T-cell (primary cell): ENCODE data around the gene SLC24A4. TPM values are rescaled to one million over a fixed set of nuclear protein-coding genes. Genes with fewer than 3 reads are reported as not detected.

ENCODE experiments used
- ATAC-seq, 4 experiments: fragments of 200-7000 bp in 3 of 4; fragments of 150-1000 bp in 1 of 4; cut with Tn5 transposase; replicated peaks in 1 of 4; 1 replicate in 3 of 4; 2 replicates in 1 of 4; pipeline ENCODE4 v1.10.0; 2021; ENCODE audit warnings: moderate library complexity in 3 of 4, mild to moderate bottlenecking in 2 of 4, moderate number of reproducible peaks in 1 of 4
- CTCF ChIA-PET, 2 donors: fragments of 300-600 bp; sonication (Branson Sonifier 250); formaldehyde crosslinking; loops; one replicate each; lab custom pipeline; 2022; ENCODE audit warnings: antibody characterized with exemption in 2 of 2; lab: Charles Lee
- POLR2A ChIA-PET, 2 donors: fragments of 300-600 bp; sonication (Branson Sonifier 250); formaldehyde crosslinking; loops; one replicate each; lab custom pipeline; 2022; ENCODE audit warnings: antibody characterized with exemption in 2 of 2; lab: Charles Lee
- DNase-seq, 35 experiments: peaks; one replicate each; pipeline versions ENCODE4 v3.0.0 to v3.0.0-alpha.2; 2013 to 2023
- H3K27ac ChIP-seq: one replicate; pipeline ENCODE4 v1.5.1; 2013; ENCODE audit warnings: low read length
- H3K27me3 ChIP-seq, 2 experiments: replicated peaks in 1 of 2; 1 replicate in 1 of 2; 2 replicates in 1 of 2; pipeline versions ENCODE4 v1.6.1 to v1.7.0; 2013; ENCODE audit warnings: low read length in 1 of 2, mixed read lengths in 1 of 2; ENCODE audit not compliant: control insufficient read depth in 2 of 2, insufficient read depth in 2 of 2; ENCODE audit errors: extremely low read depth in 1 of 2
- H3K36me3 ChIP-seq, 2 donors: 1 replicate in 1 of 2; 2 replicates in 1 of 2; pipeline versions ENCODE4 v1.6.1 to v1.7.0; 2013; ENCODE audit warnings: low read length in 1 of 2; ENCODE audit not compliant: control insufficient read depth in 2 of 2, insufficient read depth in 1 of 2; ENCODE audit errors: extremely low read depth in 1 of 2
- H3K4me1 ChIP-seq, 2 experiments: 1 replicate in 1 of 2; 2 replicates in 1 of 2; pipeline versions ENCODE4 v1.6.1 to v1.7.0; 2013; ENCODE audit warnings: low read length in 2 of 2, mixed read lengths in 1 of 2; ENCODE audit not compliant: insufficient read depth in 2 of 2, control insufficient read depth in 1 of 2; ENCODE audit errors: extremely low read depth in 1 of 2
- H3K4me3 ChIP-seq, 2 donors: 1 replicate in 1 of 2; 2 replicates in 1 of 2; pipeline versions ENCODE4 v1.5.1 to v1.7.0; 2013; ENCODE audit warnings: mild to moderate bottlenecking in 2 of 2, low read length in 1 of 2, moderate library complexity in 1 of 2; ENCODE audit not compliant: control insufficient read depth in 1 of 2; ENCODE audit errors: extremely low read depth in 1 of 2
- H3K9me3 ChIP-seq: 2 replicates; pipeline ENCODE4 v1.7.0; 2013
- H3K27ac Mint-ChIP-seq, 2 donors: one replicate each; pipeline ENCODE4 v1.8.0; 2020 to 2021; ENCODE audit warnings: mild to moderate bottlenecking in 2 of 2, mixed read lengths in 2 of 2
- H3K27me3 Mint-ChIP-seq, 2 donors: one replicate each; pipeline ENCODE4 v1.8.0; 2021 to 2022; ENCODE audit warnings: mixed read lengths in 2 of 2
- H3K36me3 Mint-ChIP-seq: one replicate; pipeline ENCODE4 v1.8.0; 2021; ENCODE audit warnings: mixed read lengths
- H3K4me1 Mint-ChIP-seq, 3 donors: one replicate each; pipeline ENCODE4 v1.8.0; 2020 to 2022; ENCODE audit warnings: mixed read lengths in 3 of 3, mild to moderate bottlenecking in 1 of 3
- H3K4me3 Mint-ChIP-seq, 3 donors: one replicate each; pipeline ENCODE4 v1.8.0; 2020 to 2022; ENCODE audit warnings: mild to moderate bottlenecking in 3 of 3, mixed read lengths in 3 of 3, moderate library complexity in 3 of 3
- H3K9me3 Mint-ChIP-seq, 3 donors: one replicate each; pipeline ENCODE4 v1.8.0; 2020 to 2022; ENCODE audit warnings: mixed read lengths in 3 of 3
- WGBS: methylation state at CpG from one replicate; pipeline ENCODE4 v1.1.5; 2013; ENCODE audit warnings: missing lambda C conversion rate; ENCODE audit not compliant: insufficient coverage; 5-methylcytosine and 5-hydroxymethylcytosine counted together
- total RNA-seq, 35 experiments: library from RNA in 6 of 35; stranded (reverse) in 6 of 35; fragments of 120-200 nt in 1 of 35; gene quantifications; one replicate each; pipeline versions ENCODE4 v1.2.1 to v1.2.4 and lab custom pipeline; 2013 to 2026

The SLC24A4 gene
- total RNA-seq, 5 donors from 2014 or later (not counting 1 experiment from before 2014, with no cell fraction given) = 0.14 to 0.15 TPM; not detected in 3

DNA sequence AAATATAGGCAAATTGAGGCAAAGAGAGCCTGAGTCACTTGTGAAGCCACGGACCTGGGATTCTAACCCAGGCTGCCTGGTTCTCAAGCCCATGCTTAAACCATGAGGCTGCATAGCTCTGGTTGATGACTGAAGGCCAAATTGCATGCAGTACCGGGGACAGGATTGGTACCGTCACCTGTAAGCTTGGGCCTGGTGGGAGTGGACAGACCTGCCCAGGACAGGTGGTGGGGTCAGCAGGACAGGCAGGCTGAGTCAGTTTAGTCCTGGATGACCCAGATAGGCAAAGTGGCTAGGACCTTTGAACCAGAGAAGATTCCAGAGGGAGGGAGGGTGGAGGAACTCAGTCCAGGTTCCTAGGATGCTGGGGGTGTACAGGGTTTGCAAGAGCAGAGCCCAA, 216.5 kb downstream of the SLC24A4 start:
- Mint-ChIP-seq H3K36me3 (no peaks in the 10 kb centered on the region), H3K9me3 (no peaks in the 10 kb centered on the region), H3K27me3 (no peaks in the 10 kb centered on the region), H3K4me1 (peaks cover 56 to 72% (median 70%) of the 10 kb centered on the region in 3 donors), H3K27ac (peak overlapping the region; percentile 39 to 79), H3K4me3 (peak overlapping the region in 2 of 3 donors; percentile 17 to 52)
- Histone ChIP-seq H3K36me3 (no peaks in the 10 kb centered on the region), H3K4me1 (peaks cover 37 to 56% of the 10 kb centered on the region in 2 experiments), H3K9me3 (no peaks in the 10 kb centered on the region), H3K4me3 (no peak overlapping the region), H3K27me3 (no peaks in the 10 kb centered on the region), H3K27ac (no peak overlapping the region)
- ChIA-PET POLR2A (no interaction called here), CTCF (no interaction called here)
- ATAC-seq (no peak), DNase-seq (no peak)
- WGBS = 95% methylated on average over 3 of the region's 3 CpGs

DNA sequence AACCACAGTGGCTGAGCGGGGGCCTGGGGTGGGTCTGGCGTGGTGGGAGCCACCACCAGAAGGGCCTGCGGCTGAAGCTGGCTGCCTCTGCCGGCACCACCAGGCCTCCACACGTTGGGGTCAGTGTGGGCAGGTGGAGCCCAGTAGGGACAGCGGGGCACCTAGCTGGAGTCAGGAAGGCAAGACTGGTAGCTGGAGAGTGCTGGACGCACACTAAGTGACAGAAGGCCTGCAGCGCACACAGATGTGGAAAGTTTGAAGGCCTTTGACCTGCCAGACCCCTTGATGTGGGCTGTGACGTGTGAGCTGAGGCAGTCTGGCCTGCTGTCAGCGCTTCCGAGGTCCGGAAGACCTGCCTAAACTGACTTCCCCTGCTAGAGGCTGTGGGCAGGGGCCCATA, 216.9 kb downstream of the SLC24A4 start:
- Histone ChIP-seq H3K27me3 (no peaks in the 10 kb centered on the region), H3K27ac (no peak overlapping the region), H3K9me3 (no peaks in the 10 kb centered on the region), H3K4me3 (peak overlapping the region in 1 of 2 donors; percentile 42), H3K36me3 (no peaks in the 10 kb centered on the region), H3K4me1 (peaks cover 37 to 52% of the 10 kb centered on the region in 2 experiments)
- ATAC-seq (no peak), DNase-seq (peak in 1 of 35 experiments; percentile 43)
- 64% methylated on average over 12 of the region's 12 CpGs for WGBS
- H3K27ac Mint-ChIP-seq = peak overlapping the region in 1 of 2 donors; percentile 79
- POLR2A ChIA-PET = no interaction called here
- no peaks in the 10 kb centered on the region for H3K9me3 Mint-ChIP-seq
- H3K36me3 Mint-ChIP-seq = no peaks in the 10 kb centered on the region
- H3K4me1 Mint-ChIP-seq = peaks cover 51 to 68% (median 68%) of the 10 kb centered on the region in 3 donors
- H3K4me3 Mint-ChIP-seq = peak overlapping the region in 1 of 3 donors; percentile 52
- CTCF ChIA-PET = no interaction called here
- no peaks in the 10 kb centered on the region for H3K27me3 Mint-ChIP-seq

DNA sequence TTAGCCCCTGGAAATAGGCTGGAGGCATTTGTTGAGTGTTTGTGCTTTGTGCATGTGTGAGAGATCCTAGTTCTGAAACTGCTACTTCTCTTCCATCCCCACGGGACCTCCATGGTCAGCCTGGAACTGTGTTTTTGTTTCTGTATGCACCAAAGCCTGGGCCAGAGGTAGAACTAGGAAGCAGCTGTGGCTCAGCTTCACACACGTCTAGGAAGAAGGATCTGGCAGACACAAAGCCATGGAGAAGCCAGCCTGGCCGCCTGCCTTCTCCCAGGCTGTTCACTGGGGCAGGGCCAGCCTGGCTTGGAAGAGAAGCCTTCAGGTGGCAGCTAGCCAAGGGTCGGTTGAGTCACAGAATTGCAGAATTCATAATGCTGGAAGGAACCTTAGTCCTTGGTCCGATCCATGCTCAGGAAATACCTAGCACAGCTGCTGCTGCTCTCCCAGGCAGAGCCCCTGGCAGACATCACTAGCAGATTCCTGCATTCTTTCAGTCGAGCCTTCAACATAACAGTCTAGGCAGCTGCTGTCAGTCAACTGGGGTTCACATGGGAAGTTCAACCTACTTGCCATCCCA, 217.6 kb downstream of the SLC24A4 start:
- Mint-ChIP-seq H3K27ac (peak overlapping the region; percentile 72 to 79), H3K4me1 (peaks cover 44 to 62% (median 61%) of the 10 kb centered on the region in 3 donors), H3K9me3 (no peaks in the 10 kb centered on the region), H3K36me3 (no peaks in the 10 kb centered on the region), H3K27me3 (no peaks in the 10 kb centered on the region), H3K4me3 (peak overlapping the region in 2 of 3 donors; percentile 31 to 52)
- H3K4me3 ChIP-seq = peak overlapping the region in 1 of 2 donors; percentile 42
- no peak for DNase-seq
- H3K9me3 ChIP-seq = no peaks in the 10 kb centered on the region
- ChIA-PET POLR2A (no interaction called here), CTCF (no interaction called here)
- H3K27me3 ChIP-seq = no peaks in the 10 kb centered on the region
- 57% methylated on average over 5 of the region's 6 CpGs for WGBS
- H3K36me3 ChIP-seq = no peaks in the 10 kb centered on the region
- peaks cover 36 to 46% of the 10 kb centered on the region in 2 experiments for H3K4me1 ChIP-seq
- no peak for ATAC-seq
- no peak overlapping the region for H3K27ac ChIP-seq

DNA sequence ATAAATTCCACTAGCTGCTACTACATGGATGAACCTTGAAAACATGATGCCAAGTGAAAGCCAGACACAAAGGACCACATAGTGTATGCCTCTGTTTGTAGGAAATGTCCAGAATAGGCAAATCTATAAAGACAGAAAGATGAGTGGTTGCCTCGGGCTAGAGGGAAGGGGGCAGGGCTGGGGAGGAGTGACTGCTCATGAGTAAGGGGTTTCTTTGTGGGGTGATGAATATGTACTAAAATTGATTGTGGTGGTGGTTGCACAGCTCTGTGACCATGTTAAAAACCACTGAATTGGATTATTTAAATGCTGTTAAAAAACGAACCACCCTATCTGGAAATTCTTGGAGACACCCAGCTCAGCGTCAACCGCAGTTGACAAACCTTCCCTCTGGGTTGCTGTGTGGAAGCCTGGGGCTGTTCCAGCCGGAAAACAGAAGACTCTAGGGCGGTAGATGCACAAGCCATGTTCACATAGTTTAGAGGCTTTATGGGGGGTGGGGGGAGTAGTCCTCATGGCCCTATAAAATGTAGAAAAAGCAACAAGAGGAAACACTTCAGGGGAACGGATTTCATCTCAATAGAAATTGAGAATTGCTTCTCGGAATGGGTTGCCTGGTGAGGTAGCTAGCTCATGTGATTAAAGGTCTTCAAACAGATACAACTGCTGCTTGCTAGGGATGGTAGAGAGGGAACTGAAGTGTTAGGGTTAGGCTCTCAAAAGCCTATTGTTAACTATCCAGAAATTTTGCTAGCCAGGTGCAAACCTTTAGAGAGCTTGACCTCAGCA, 220.0 kb downstream of the SLC24A4 start:
- WGBS = 57% methylated on average over 6 of the region's 8 CpGs
- no peaks in the 10 kb centered on the region for H3K9me3 ChIP-seq
- no peak overlapping the region for H3K4me3 ChIP-seq
- no peaks in the 10 kb centered on the region for H3K36me3 ChIP-seq
- peak overlapping the region in 1 of 3 donors; percentile 43 for H3K4me3 Mint-ChIP-seq
- ChIA-PET POLR2A (interaction anchor here in 1 of 2 donors (0.7 kb wide), 1 partner anchor 26 kb away, joined by 4 read pairs; no protein-coding TSS in a partner anchor), CTCF (no interaction called here)
- H3K9me3 Mint-ChIP-seq = no peaks in the 10 kb centered on the region
- no peak for ATAC-seq
- H3K4me1 ChIP-seq = peaks cover 31 to 32% of the 10 kb centered on the region in 2 experiments
- H3K27ac Mint-ChIP-seq = peak overlapping the region in 1 of 2 donors; percentile 66
- H3K4me1 Mint-ChIP-seq = peaks cover 36 to 54% (median 50%) of the 10 kb centered on the region in 3 donors
- H3K27me3 ChIP-seq = no peaks in the 10 kb centered on the region
- H3K36me3 Mint-ChIP-seq = no peaks in the 10 kb centered on the region
- H3K27ac ChIP-seq = no peak overlapping the region
- no peak for DNase-seq
- H3K27me3 Mint-ChIP-seq = no peaks in the 10 kb centered on the region

DNA sequence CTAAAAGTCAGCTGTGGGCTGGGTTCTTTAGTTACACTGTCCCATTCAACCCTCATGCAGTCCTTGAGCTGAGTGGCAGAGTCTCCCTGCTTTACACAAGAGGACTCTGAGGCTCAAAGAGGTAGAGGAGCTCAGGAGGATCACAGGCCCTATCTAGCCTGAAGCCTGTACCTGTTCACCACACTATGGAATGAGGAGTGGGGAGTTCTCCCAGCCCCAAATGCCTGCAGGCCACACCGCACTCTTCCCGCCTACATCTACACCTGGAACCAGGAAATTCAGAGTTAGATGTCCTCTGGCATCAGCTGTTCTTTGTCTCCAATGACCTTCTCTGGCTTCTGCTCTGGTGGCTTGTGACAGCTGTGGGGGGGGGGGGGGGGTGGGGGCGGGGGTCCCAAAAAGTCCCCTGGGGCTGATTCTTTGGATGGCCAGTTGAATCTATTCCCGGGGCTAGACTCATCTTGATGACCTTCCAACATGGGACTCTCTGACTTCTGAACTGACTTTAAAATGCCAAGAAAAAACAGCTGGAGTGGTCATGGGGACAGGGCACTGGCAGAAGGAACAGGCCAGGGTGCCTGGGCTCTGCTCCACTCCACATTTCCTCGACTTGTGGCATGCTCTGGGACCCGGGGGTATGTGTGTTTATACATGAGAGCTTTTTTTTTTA, 221.2 kb downstream of the SLC24A4 start:
- no peaks in the 10 kb centered on the region for H3K27me3 Mint-ChIP-seq
- H3K27ac Mint-ChIP-seq = peak overlapping the region; percentile 34 to 39
- no peaks in the 10 kb centered on the region for H3K27me3 ChIP-seq
- H3K4me1 ChIP-seq = peaks cover 19 to 24% of the 10 kb centered on the region in 2 experiments
- H3K36me3 ChIP-seq = no peaks in the 10 kb centered on the region
- no peak overlapping the region for H3K4me3 ChIP-seq
- H3K27ac ChIP-seq = no peak overlapping the region
- H3K9me3 ChIP-seq = no peaks in the 10 kb centered on the region
- peaks cover 29 to 48% (median 41%) of the 10 kb centered on the region in 3 donors for H3K4me1 Mint-ChIP-seq
- ATAC-seq = no peak
- no peak overlapping the region for H3K4me3 Mint-ChIP-seq
- DNase-seq = no peak
- ChIA-PET CTCF (interaction anchor here in 1 of 2 donors (0.6 kb wide), 1 partner anchor 486 kb away, joined by 3 read pairs; no protein-coding TSS in a partner anchor), POLR2A (interaction anchor here in 1 of 2 donors (0.5 to 0.7 kb wide), 3 partner anchors 25 to 183 kb away, joined by 3 to 7 read pairs (median 4); no protein-coding TSS in a partner anchor)
- no peaks in the 10 kb centered on the region for H3K36me3 Mint-ChIP-seq
- 86% methylated on average over 1 of the region's 6 CpGs for WGBS
- H3K9me3 Mint-ChIP-seq = no peaks in the 10 kb centered on the region
